ENCODE results near the gene PALM2AKAP2. TPM values are rescaled to one million over a fixed set of nuclear protein-coding genes. Genes with fewer than 3 reads are reported as not detected.

The PALM2AKAP2 gene
- total and polyA plus RNA-seq, 4 donors, result 0.51 to 37.7 (median 9.7) TPM

DNA sequence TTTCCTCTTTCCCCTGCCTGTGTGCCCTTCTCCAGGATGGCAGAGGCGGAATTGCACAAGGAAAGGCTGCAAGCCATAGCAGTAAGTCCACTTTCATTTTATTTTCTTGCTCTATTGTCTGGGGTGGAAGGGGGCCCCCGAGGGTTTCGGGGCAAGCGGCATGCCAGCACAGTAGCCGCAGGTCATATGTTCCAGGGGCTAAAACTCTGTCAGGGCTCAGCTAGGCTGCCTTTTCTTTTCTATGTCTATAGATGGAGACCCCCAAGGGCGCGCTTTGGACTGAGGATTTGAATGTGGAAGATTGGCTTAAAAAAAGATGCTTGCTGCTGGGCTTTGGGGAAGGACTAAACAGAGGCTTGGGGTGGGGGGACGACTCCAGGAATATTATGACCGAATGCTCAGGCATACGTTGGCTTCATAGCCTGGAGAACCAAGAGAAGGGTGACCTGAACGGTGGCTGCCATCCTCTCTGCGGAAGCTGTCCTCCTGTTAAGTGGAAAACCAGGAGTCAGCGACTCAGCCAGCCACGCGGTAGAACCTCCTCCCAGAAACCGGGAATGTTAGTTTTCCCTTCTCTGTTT is 545 bp downstream of the PALM2AKAP2 start:
- peak overlapping the region; percentile 69 to 93 for H3K9ac ChIP-seq (ENCODE audit: insufficient read depth in 1 of 2, low read length in 2 of 2)
- ATAC-seq (ENCODE audit: insufficient read depth, low FRiP score) (no peak), DNase-seq (peak; percentile 43 to 76 (median 61))
- TF ChIP-seq CTCF (IDR thresholded peaks at IDR 0.05; ENCODE audit: control extremely low read depth, extremely low read depth), result no peak
- no peaks in the 10 kb centered on the region for H3K9me3 ChIP-seq (ENCODE audit: control insufficient read depth in 4 of 4, insufficient read depth in 3 of 4, low read length in 3 of 4)
- peak overlapping the region; percentile 28 for H3K4me3 ChIP-seq
- WGBS, 2 donors, result 6 to 13% methylated on average over 16 of the region's 16 CpGs
- H3K27ac ChIP-seq (ENCODE audit: low read depth in 1 of 2, low read length in 1 of 2), result peak overlapping the region; percentile 79 to 93
- peaks cover 0 to 3% (median 0%) of the 10 kb centered on the region in 3 donors for H3K27me3 ChIP-seq (ENCODE audit: control insufficient read depth in 3 of 3, insufficient read depth in 3 of 3, low read length in 2 of 3)
- H3K4me1 ChIP-seq (ENCODE audit: control insufficient read depth in 5 of 5, insufficient read depth in 5 of 5, low read length in 5 of 5), result peaks cover 0 to 20% (median 8%) of the 10 kb centered on the region in 5 donors
- no peaks in the 10 kb centered on the region for H3K36me3 ChIP-seq (ENCODE audit: control insufficient read depth in 4 of 4, insufficient read depth in 4 of 4, low read length in 4 of 4)

DNA sequence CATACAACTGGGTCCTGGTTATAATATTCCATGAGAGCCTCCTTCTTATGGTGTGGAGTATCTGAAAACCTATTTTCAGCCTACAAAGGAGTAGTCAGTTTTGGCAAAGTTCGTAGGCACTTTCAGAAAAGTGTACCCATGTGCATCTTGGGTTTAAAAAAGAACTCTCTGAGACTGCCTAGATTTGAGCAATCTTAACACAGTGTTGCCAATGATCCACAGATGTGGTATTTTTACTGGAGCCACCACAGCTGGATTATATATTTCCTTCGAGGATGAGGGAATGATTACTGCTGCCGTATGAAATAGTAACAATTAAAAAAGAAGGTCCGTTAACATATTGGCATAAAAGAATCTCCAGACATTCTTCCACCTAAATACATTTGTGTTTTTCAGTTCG is 1.1 kb downstream of the PALM2AKAP2 start:
- Histone ChIP-seq H3K9me3 (ENCODE audit: control insufficient read depth in 4 of 4, insufficient read depth in 3 of 4, low read length in 3 of 4) (no peaks in the 10 kb centered on the region), H3K4me3 (no peak overlapping the region), H3K27me3 (ENCODE audit: control insufficient read depth in 3 of 3, insufficient read depth in 3 of 3, low read length in 2 of 3) (peaks cover 0 to 3% (median 0%) of the 10 kb centered on the region in 3 donors), H3K27ac (ENCODE audit: low read depth in 1 of 2, low read length in 1 of 2) (peak overlapping the region; percentile 76 to 93), H3K9ac (ENCODE audit: insufficient read depth in 1 of 2, low read length in 2 of 2) (peak overlapping the region; percentile 69 to 93), H3K4me1 (ENCODE audit: control insufficient read depth in 5 of 5, insufficient read depth in 5 of 5, low read length in 5 of 5) (peaks cover 0 to 20% (median 8%) of the 10 kb centered on the region in 5 donors), H3K36me3 (ENCODE audit: control insufficient read depth in 4 of 4, insufficient read depth in 4 of 4, low read length in 4 of 4) (no peaks in the 10 kb centered on the region)
- WGBS, 2 donors, result 65 to 80% methylated on average over 5 of the region's 5 CpGs
- ATAC-seq (ENCODE audit: insufficient read depth, low FRiP score), result no peak
- peak in 2 of 3 donors; percentile 71 to 79 for DNase-seq
- no peak for TF ChIP-seq CTCF (IDR thresholded peaks at IDR 0.05; ENCODE audit: control extremely low read depth, extremely low read depth)

DNA sequence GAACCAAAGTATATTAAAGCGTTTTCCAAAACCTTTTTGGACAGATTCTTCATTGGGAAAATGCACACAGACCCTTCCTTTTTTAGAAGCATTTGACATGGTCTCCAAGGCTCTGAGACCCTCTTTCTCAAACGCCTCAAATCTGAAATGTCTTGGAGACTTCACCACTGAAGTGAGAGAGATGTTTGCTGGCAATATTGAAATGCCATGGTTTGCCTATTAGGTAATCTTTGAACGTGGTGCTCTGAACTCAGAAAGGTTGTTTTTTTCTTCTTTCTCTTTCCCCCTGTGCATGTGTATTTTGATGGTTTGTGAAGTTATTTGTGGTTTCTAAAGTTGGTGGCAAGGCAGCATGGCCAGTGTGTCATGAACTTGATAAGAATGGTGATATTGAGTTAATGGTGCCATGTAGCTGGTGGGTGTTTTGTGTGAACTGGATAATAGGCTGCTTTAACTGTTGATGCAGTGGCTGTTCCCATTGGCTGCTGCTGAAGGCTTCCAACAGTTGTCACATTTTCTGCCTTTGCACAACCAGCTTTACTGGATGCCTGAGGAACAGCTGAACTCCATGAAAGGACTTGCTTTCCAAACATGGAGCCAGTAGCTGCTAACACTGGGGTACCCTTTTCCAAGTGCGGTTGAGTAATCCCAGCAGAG is 1.7 kb downstream of the PALM2AKAP2 start:
- no peaks in the 10 kb centered on the region for H3K36me3 ChIP-seq (ENCODE audit: control insufficient read depth in 4 of 4, insufficient read depth in 4 of 4, low read length in 4 of 4)
- H3K9ac ChIP-seq (ENCODE audit: insufficient read depth in 1 of 2, low read length in 2 of 2), result no peak overlapping the region
- H3K4me3 ChIP-seq, result no peak overlapping the region
- no peaks in the 10 kb centered on the region for H3K9me3 ChIP-seq (ENCODE audit: control insufficient read depth in 4 of 4, insufficient read depth in 3 of 4, low read length in 3 of 4)
- peaks cover 0 to 20% (median 8%) of the 10 kb centered on the region in 5 donors for H3K4me1 ChIP-seq (ENCODE audit: control insufficient read depth in 5 of 5, insufficient read depth in 5 of 5, low read length in 5 of 5)
- no peak for TF ChIP-seq CTCF (IDR thresholded peaks at IDR 0.05; ENCODE audit: control extremely low read depth, extremely low read depth)
- peak overlapping the region in 1 of 2 donors; percentile 93 for H3K27ac ChIP-seq (ENCODE audit: low read depth in 1 of 2, low read length in 1 of 2)
- DNase-seq (peak; percentile 48 to 83 (median 80)), ATAC-seq (ENCODE audit: insufficient read depth, low FRiP score) (no peak)
- WGBS, 2 donors, result 54 to 69% methylated on average over 4 of the region's 4 CpGs
- peaks cover 0 to 3% (median 0%) of the 10 kb centered on the region in 3 donors for H3K27me3 ChIP-seq (ENCODE audit: control insufficient read depth in 3 of 3, insufficient read depth in 3 of 3, low read length in 2 of 3)

Measured in lung (tissue), 12 donors.